Activated CD4-positive, CD25-positive, alpha-beta regulatory T cell treated with anti-CD3 and anti-CD28 coated beads, Interleukin-2, amount 50 U/mL, for 24 hours (primary cell): Measurements from ENCODE around the gene LDLRAD3.
"Not testable (repeated sequence)": the region's sequence is repeated elsewhere in the genome, so short reads cannot be mapped to it uniquely, and the experiment has no call there.

Experiments used
- ATAC-seq, 2 donors: fragments of 150-1000 bp; cut with Tn5 transposase; one replicate each; pipeline ENCODE4 v1.10.0; 2021; ENCODE audit warnings: mild to moderate bottlenecking in 1 of 2, moderate library complexity in 1 of 2

The LDLRAD3 gene

DNA sequence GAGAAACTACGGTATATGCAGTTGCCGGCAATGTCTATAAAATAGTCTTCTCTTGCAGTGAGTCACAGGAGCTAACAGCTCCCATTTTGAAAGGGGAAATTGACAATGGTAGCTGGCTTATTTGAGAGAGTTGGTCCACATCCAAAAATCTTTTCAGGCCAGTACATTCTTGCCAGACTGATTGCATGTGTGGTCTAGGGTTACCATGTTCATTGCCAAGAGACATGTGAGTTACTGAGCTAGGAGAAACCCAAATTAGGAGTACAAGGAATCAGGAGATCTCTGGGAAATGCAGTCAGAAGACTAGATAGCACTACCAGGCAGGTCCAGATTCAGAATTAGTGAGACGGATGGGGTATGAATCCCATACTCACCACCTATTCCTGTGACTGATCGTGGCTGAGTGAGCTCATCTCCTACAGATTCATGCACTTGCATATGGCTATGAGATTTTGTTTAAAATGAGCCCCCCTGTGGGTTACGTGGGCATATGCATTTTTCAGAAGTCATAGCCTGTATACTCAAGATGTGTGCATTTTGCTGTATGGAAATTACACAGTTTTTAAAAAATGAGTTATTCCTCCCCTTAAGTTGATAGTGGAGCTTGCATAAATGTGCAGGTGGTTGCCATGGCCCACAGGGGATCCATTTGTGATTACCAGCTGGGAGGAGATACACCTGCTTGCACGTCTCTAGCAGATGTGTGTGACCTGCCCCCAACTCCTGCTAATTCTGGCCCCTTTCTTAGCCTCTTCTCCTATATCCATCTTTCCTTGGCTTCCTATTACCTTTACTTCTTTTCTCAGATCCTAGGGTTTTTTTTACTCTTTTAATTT is 242.7 kb downstream of the LDLRAD3 start:
- no peak for ATAC-seq

DNA sequence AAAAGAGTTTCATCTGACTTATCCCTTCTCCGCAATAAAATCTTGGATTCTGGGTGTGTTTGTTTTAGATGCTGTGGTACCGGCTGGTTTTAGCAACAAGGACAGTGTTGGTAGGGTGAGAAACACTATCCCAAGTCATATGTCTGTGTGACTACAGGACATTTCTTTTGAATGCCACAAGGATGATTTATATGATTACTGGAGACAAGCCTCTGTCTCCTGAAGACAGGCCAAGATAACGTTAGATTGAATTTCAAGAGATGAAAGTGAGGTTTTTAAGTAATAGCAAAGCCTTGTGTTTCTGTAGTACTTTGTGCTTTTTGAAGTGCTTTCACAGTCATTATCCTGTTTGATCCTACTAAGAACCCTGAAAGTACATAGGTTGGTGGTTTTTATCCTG is 243.8 kb downstream of the LDLRAD3 start:
- no peak for ATAC-seq

DNA sequence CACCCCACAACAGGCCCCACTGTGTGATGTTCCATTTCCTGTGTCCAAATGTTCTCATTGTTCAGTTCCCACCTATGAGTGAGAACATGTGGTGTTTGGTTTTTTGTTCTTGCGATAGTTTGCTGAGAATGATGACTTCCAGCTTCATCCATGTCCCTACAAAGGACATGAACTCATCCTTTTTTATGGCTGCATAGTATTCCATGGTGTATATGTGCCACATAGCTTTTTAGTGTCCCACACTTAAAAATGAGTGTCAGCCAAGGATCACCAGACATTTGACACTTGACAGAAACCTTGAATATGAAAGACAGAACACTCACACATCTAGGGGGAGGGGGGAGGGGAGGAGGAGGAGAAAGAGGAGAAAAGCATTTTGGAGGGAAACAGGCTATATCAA is 245.9 kb downstream of the LDLRAD3 start:
- ATAC-seq: not testable (repeated sequence)

DNA sequence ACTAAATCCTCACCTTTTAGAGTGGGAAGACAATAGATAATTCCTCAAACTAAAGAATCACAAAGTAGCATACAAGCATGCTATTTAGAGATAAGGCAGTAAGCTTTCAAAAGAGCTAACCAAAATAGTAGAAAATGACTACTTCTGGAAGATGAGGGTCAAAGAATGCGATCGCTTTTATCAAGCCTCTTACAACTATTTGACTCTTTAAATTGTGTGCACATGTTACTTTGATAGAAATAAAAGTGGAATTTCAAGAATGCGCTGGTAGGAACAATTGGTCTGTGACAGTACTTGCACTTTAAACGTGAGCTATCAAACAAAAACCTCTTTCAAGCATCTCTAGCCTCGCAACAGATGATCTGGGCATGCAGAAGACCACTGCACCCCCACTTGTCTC is 248.1 kb downstream of the LDLRAD3 start:
- no peak for ATAC-seq

DNA sequence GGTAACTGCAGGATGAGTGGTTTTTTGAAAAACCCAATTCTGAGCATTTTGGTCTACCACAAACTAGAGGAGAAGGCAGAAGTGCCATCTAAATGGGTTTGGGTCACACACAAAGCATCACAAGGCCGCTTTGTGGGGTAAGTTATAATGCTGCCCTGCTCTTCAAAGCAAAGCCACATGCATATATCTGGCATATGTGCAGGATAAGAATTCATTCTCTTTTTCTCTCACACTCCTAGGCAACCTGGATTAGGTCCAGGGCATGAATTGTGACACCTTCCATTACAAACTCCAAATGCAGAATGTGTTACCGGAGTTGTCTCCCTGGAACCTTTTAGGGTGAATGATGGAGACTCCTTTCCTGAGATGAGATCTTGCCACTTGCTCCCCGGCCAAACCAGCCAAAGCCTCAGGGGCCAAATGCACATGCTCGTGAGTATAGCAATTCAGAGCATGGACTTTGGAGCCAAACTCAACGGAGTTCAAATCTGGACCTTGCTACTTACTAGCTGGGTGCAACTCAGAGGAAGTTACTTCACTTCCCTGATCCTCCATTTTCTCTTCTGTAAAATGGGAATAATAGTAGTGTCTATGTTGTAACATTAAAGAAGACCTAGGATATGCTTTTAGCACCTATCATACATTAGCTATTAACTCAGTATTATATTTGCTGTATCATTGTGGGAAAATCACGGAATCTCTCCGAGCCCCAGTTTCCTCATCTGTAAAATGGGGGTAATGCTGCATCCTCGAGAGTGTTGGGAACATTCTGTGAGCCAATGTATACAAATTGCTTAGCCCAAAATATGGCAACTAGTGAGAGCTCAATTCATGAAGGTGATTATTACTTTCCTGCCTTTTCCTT is 248.8 kb downstream of the LDLRAD3 start:
- ATAC-seq: no peak

DNA sequence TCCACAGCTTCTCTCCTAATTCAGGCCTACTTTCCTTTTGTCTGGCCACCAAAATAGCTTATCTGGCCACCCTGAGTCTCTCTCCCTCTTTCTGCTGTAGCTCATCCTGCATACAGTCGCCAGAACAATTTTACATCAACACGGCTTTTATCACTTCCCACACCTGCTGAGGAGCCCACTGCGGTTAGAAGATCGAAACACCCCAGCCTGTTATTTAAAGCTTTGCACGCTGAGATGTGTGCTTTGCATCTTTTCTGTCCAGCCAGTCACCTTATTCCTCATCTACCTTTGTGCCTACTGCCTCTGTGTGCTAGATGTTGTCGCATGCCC is 249.4 kb downstream of the LDLRAD3 start:
- no peak for ATAC-seq

DNA sequence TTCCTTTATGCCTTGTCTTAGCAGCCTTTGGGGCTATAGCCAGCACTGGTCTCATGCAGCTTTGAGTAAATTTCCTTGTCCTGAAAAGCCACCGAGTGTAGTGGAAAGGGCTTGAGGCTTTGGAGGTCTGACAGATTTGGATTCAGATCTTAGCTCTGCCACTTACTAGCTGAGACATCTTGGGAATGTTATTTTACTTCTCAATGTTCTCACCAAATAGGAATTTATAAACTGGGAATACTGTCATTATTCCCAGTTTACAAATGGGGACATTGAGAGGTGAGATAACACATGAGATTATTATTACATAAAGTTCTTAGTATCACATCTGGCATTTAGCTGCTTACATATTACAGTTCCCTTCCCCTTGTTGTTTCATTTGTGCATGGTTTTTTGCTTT is 249.9 kb downstream of the LDLRAD3 start:
- no peak for ATAC-seq

DNA sequence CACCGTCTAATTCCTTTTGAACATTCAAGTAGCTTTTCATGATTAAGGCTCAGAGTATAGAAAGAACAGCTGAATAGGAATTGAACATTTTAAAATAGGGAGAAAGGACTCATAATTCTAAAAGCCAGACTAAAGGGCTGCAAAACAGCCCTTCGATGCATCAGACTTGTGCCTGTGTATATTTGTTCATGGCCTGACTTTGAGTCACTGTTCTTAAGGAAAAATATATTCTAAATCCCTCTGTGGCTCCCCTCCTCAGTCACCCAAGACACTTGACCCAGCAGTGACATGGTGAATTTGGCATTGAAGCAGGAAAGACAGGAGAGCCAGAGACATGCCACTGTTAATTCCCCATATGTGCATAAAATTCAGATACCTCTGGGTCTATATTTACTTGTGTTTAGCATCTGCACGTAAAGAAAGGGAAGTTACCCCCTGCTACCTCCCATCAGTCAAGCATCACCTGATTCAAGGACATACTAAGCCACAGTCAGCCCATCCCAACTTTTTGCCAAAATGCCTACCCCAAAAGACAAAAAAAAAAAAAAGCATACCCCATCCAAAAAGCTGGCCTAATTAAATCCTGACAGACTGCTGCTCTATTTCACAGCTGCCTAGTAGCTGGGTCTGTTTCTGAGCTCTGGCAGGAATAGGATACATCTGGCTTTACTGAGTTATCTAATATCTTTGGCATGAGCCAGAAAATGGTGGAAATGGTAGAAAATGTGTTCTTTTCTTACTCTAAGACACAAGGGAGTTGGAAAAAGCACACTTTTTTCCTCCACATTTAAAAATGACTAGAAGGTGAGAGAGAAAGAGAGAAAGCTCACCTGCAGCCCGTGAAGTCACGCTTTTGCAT is 251.9 kb downstream of the LDLRAD3 start:
- ATAC-seq: no peak

DNA sequence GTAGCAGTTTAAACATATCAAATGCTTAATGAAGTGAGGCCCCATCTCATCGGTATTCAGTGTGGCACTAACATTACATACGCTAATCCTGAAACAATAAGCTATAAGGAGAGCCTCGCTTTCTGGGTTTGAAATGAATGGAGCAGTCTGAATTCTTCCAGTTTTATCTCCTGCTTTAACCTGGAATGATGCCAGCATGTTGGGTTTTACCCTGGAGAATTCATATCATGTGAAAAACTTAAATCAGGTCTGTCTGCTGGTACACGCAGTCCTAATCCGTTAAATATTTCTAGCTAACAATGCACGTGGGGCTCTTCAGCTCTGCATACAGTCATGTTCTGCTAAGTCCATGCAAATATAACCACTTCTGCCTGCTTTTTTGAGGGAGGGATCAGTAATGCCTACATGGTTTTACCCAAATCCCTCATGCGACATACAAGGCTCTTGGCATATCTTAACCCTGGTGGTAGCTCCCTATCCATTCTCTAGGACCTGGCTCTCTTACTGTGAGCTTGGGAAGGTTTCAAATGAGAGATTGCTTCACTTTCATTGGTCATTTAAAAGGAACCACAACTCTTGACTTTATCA is 252.6 kb downstream of the LDLRAD3 start:
- ATAC-seq: no peak

DNA sequence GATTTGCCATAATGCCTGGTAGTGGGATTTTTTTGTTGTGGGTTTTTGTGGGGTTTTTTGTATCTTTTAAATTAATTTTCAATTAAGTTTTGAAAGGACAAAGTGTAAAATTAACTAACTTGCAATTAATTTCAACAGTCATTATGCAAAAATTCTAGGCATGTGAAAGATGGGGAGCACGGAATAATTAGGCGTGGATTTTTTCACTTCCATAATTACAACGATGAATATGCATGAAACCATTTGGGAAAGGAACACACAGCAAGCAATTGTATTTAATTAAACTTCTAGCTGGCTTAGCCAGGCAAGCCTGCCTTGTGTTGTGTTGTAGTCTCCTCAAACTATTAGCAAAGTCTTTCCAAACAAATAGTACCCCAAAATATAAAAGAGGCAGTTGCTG is 257.5 kb downstream of the LDLRAD3 start:
- no peak for ATAC-seq

DNA sequence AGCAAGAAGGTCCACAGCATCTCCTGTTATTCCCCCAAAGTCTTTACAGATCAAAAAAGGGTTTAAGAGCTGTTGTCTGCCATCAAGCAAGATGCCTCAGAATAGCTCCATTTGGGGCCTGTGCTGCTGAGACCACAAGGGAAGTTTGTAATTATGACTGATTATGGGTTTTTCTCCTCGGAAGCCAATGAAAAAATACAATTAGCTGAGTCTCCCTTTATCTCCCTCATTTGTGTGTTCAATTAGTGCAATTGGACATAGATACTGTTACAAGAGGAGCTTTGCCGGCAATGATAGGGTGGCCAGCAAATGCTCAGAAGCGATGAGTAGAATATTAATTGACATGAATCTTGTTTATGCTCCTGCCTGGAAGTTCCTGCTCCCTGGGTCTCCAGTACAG is 261.7 kb downstream of the LDLRAD3 start:
- no peak for ATAC-seq

DNA sequence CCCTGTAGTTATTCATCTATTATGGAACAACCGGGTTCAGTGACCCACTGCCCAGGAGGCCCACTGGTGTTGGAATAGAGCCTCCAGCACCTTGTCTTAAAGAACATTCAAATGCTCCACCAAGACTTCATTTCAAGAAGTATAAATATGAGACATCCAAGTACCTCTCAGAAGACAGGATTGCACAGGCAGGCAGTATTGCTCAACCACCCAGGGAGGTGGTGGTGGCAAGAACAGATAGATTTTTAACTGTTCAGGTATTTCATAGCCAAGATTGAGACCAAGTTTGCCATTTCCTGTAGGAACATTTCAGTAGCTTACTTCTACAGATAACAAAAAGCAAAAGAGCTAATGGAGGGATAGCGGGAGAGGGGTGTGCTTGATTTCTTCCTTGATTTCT is 266.7 kb downstream of the LDLRAD3 start:
- no peak for ATAC-seq

DNA sequence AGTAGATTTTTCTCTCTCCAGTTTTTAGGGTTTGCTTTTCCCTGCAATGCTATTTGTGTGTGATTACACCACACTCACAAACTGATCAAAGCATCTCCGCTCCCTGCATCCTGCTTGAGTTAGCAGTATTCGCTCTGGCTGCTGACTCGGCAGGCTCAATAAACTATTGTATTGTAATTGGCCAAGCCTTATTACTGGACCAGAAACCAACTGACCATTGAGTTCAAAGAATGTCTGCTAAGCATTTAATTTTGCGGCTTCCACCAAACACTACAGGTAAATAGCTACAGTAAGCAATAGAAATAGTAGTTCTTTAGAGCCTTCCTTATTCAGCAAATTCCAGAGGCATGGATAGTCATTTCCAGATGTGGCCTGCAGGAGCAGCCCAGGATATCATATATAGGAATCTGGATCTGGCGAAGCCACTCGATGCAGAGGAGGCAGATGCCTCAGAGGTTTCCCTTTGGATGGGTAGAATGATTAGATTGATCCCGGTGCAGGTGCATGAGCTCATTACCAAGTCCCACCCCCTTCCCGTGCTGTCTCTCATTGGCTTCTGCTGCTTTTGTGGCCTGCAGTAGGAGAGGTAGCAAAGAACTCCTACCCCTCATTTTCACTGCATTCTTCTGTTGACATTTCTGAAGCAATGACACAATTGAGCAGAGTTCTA is 268.0 kb downstream of the LDLRAD3 start:
- no peak for ATAC-seq

DNA sequence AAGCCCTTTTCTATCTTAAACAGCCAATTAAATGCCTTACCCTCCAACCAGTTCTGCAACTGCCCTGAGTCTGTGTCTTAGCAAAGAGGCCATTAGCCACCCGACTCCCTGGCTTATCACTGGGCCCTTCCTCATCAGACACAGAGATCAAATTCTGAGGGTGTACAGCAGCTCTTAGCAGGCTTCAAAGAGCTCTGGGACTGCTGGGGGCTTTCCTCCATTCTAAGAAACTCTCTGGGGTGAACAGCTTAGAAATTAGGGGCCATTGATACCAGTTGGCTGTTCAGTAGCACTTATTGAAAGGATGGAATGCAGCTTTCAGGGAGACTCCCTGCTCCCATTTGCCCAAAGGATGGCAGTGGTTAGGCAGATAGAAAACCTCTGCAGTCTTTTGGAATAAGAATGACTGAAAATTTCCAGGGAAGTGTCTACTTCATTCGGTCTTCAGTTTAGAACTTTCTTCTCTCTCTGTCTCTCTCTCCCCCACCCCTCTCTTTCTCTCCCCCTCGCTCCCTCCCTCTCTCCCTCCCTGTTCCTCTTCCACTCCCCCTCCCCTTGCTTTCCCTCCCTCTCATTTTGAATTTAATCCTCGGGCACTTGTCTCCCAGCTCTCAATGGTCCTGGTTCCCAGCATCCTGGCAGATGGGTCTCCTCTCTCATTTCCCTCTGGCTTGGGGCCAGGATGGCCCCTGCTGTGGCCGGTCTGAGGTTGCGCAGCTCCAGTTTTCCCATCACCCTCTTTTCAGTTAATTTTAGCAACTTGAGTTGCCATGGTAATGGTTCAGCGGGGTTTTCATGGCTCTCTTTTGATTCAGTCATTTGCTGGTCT is 268.9 kb downstream of the LDLRAD3 start:
- no peak for ATAC-seq

DNA sequence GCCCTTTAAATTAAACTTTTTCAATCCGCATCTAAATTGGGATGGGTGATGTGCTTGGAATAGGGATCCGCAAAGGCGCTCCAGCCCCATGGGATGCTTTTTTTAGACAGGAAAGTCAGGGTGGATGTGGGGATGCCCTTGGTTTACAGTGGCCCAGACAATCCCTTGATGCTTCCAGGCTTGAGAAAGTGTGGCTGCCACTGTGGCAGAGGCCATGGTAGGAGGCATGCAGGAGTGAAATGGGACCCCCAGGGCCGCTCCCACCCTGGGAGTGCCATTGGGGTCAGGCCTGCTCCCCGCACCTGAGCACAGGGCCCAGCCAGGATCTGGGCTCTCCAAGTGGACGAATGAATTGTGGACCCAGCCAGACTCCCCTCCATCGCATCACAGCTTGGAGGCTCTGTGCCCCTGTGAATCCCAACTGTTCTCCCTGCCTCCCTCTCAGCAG is 269.6 kb downstream of the LDLRAD3 start:
- no peak for ATAC-seq

DNA sequence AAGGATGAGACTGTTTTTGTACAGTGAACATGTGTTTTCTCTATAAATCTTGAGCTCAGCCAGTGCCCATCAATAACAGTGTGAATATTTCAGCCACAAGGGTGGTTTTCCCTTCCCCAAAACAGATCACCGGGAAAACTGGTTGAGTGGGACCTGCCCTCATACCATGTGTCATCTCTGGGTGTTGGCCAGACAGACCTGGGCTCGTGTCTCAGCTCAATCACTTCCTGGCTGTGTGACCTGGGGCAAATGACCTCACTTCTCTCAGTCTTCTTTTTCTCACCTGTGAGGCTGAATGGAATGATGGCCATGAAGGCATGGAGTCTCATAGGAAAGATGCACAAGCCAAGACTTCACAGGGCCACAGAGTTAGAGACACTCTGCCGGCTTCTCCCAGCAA is 270.6 kb downstream of the LDLRAD3 start:
- no peak for ATAC-seq

DNA sequence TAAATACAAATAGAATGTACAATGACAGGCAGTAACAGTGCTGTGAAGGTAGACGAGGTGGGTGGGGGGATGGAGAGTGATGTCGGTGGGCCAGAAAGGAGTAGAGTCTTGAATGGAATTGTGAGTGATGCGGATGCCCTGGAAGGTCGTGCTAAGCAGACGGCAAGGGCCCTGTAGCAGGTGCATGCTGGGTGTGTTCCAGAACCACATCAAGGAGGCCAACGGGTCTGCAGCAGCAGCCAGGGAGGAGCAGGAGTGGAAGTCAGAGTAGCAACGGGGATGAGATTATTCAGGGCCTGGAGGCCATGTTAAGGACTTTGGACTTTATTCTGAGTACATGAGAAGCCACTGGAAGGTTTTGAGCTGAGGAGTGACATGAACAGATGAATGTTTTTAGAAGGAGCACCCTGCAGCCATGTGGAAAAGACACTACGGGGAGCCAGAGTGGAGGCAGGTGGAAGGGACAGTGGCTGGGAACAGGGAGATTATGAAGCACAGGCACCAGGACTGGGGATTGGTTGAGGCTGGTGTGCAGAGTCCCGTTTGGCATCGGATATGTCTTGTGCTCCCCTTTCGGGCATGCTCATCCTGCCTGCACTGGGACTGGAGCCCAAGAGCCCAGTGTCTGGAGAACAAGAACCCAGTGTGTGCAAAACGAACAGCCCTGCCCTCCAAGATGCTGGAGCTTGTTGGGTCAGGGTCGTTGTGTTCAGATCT is 271.3 kb downstream of the LDLRAD3 start:
- ATAC-seq: no peak

DNA sequence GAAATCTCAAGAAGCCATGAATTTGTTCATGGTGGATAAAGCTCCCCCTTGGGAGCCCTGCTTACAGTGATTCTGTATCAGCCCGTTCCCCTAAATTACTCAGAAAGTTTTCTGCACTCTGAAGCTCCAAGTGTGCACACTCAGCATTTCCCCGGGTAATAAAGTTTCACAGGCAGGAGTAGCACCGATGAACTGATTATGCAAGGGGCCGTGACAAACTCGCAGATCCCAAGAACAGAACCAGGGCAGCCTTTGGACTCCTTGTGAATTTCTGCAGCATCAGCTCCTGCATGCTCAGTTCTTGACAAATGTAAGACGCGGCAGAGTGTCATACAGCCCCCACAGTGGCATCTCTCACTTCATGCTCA is 271.8 kb downstream of the LDLRAD3 start:
- ATAC-seq: no peak

DNA sequence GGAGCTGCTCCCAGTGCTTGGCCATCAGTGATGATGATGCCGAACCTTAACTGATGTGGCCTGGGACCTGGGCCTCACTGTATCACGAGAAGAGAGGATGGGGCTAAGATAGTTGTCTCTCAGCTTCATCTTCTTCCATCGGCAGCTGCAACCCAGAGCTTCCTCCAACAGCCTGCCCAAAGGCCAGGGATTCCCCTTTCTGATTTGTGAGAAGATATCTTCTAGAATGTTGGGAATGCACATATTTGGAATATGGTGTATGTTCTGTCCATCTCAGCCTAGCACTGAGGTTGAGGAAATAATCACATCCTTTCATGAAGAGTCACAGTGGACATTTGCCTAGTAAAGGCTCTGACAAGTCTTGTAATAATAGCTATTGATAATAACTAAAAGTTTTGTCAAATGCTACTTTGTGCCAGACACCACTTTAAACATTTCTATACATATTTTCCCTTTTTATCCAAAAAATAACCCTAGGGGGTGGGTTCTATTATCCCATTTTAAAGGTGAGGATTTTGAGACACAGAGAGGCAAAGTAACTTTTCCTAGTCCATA is 272.3 kb downstream of the LDLRAD3 start:
- no peak for ATAC-seq

DNA sequence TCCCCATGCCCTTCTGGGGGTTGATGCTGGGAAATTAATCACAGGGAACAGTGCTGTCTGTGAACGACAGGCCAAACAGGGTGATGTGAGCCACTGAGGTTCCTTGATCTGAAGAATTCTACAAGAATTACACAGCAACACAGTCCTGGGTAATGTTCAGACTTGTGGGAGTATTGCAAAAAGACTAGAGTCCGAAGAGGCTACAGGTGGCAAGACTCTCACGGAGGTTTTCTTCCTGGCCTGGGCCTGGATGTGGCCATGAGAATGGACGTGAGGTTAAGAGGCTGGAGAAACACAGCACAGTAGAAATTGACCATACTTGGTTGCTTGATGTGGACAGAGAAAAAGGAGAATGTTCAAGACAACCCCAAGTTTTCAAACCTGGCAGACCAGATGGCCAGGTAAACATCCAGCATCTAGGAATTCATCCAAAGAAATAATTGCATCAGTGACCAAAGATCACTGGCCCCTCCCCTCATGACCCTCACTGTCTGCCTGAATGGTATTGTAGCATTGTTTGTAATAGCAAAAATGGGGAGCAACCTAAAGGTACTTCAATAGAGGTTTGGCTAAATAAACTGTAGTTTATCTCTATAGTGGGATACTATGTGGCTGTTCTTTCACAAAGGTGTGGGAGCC is 274.5 kb downstream of the LDLRAD3 start:
- no peak for ATAC-seq
